HG02870 (cell line): Measurements from ENCODE around the gene APBA2.

Experiments used
- ATAC-seq: cut with Tn5 transposase; IDR thresholded peaks from one replicate; pipeline ENCODE4 v1.9.1; 2021; ENCODE audit warnings: mild to moderate bottlenecking, moderate library complexity; ENCODE audit not compliant: unreplicated experiment

Gene APBA2

GRCh38 chr15:29127506-29128430 is 242.0 kb downstream of the APBA2 start:
- no peak for ATAC-seq

DNA sequence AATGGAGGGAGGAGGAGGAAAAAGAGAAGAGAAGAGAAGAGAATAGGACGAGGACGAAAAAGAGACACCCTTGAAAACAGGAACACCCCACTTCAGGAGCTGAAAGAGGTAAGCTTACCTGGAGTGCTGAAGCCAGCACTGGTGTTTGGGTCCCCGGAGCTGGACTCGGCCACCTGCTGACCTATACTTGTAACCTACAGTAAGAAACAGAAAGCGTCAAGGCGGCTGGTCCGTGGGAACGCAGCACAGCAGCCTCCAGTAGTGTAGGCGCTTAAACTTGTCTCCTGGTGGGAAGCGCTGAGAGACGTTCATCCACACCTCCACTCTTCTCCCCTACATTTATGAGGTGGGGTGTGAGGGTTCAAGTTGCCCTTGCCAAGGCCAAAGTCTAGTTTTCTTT is 242.9 kb downstream of the APBA2 start:
- ATAC-seq, result no peak

DNA sequence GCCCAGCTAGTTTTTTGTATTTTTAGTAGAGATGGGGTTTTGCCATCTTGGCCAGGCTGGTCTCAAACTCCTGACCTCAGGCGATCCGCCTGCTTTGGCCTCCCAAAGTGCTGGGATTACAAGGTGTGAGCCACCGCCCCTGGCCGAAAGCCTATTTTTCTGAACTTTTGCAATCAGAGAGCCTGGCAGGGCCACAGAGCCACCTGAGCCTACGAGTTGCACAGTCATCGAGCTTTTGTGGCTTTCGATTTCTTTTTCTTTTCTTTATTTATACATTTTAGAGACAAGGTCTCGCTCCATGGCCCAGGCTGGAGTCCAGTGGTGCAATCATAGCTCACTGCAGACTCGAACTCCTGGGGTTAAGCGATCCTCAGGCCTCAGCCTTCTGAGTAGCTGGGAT is 243.4 kb downstream of the APBA2 start:
- no peak for ATAC-seq

- ATAC-seq, result no peak
Observed at GRCh38 chr15:29129926-29130325, 244.2 kb downstream of the APBA2 start.

DNA sequence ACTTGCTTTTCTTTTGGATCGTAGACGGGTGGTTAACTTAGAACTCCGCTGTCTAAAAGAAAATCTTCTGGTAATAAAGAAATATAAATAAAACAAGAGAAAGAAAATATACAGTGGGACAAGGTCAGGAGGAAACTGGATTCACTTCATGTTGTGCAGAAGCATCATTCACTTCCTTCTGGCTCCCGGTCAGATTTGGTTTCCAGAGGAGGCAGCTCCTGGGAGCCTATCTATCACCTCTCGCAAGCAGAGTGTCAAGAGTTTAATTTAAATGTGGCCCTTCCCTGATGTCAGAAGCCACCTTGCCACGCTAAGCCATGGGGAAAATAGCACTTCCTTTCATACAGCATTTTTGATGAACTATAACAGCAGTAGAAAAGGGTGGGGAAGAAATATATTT is 244.7 kb downstream of the APBA2 start:
- ATAC-seq, result no peak

DNA sequence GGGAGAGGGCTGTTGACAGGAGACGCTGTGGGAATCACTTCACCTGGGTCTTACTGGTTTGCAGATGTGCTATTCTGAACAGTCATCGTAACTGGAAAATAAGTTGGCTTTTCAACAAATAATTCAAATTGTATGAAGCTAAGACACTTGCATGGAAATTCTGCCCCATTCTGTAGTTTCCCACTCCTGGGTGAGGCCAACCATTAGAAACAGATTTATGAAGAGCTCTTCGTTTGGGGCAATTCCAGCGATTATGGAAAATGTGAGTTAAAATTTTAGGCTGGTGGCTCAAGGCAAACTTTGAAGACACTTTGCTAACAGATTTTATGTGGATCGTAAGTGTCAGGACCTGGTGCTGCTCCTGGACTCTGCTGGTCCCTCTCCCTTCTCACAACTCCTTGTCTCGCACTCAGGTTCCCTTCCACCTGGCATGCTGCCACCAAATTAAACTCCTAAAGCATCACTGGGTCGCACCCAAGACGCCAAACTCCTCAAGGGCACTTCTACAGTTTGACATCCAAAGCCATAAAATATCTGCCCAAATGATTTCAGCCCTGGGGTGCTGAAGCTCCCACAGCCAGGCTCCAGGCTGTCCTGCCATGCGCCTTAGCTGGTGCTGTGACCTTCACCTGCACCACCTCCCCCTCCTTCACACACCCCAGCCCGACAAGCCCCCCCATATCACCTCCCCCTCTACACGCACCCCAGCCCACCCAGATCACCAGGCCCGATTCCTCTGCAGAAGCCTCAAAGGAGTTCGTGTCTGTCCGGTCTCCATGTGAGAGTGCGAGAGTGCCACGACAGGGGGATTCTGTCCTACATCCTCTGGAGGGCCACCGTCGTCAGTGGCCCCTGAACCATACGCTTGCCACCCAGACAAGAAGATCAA is 245.4 kb downstream of the APBA2 start:
- ATAC-seq, result no peak

DNA sequence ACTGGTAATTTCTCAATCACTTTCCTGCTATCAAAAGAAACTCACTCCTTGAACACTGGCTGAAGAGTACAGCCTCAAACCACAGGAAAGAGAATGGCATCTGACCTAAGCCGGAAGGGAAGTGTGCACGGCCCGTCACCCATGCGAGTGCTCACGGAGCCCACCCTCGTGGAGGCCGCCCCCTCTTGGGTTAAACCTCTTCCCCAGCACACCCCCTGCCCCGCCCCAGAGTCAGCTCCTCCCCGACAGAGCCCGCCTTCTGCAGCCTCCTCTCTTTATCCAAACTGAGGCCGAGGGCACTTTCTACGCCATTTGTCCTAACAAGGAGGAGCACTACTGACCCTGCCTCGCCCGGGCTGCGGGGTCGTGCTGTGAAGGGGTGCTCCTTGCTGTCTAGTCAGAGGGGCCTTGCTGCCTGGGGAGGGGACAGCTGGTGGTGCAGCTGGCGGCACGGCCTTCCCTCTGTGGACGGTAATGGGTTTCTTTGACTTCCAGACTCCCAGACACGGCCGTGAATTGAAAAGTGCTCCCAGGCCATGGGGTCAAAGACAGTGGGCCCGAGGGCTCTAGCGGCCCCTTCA is 246.2 kb downstream of the APBA2 start:
- ATAC-seq, result no peak

GRCh38 chr15:29132735-29133181 is 247.0 kb downstream of the APBA2 start:
- no peak for ATAC-seq

- ATAC-seq, result no peak
Observed at GRCh38 chr15:29133321-29133720, 247.5 kb downstream of the APBA2 start.

- no peak for ATAC-seq
Observed at GRCh38 chr15:29133791-29134190, 248.0 kb downstream of the APBA2 start.

DNA sequence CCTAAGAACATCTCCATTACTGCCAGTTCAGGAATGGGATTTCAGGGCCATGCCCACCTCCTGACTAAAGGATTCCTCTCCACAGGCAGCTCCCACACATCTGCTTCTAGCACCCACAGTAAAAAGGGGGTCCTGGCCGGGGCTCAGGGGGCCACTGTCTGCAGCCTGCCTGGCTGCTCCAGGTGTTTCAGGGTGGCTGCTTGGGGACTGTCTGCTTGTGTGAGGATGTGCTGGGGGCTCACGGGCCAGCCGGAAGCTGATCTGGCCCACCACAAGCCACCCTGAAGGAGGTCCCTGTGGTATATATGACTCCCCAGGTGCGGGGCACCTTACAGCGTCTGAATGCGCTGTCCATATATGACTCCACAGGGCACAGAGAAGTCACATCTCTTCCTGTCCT is 248.5 kb downstream of the APBA2 start:
- no peak for ATAC-seq

DNA sequence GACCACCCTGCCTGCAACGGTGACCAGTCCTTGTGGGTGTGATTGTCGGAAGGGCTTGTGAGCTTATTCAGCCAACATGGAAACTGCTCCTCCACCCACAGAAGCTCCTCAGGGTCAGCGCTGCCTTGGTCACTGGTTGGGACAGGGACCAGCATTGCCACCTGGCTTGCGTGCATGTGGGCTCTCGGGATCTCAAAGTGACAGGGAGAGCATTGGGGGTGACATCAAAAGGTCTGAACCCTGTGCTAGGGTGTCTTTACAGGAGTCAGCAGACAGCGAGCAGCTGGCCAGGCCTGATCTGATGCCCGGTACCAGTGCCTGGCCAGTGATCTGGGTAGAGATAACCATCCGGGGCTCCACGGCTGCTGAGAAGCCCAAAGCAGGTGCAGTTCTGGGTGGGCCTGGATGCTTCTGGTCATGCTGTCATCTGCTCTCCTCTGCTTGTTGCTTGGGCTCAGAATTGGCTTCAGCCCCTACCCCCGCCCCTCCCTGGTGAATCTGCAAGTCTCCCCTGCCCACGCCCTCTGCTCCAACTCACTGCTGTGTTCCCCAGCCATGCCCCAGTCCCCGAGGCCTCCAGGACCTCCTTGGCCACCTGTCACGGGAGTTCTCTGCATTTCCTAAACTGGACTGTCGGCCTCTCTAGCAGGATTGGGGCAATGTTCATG is 249.0 kb downstream of the APBA2 start:
- no peak for ATAC-seq

DNA sequence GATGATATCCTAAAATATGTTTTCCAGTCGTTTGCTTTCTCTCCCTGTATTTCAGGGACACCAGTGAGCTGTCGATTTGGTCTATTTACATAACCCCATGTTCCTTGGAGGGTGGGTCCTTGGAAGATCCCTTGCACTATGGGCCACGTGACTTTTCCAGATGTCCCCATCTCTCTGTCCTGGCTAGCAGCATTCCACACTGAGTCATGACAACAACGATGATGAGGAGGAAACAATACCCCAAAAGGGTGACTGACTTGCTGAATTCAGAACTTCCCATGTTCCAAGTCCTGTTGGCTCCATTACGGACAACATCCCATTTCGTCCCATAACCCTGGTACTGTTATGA is 249.5 kb downstream of the APBA2 start:
- no peak for ATAC-seq

- ATAC-seq, result no peak
Observed at GRCh38 chr15:29135702-29136646, 250.2 kb downstream of the APBA2 start.

DNA sequence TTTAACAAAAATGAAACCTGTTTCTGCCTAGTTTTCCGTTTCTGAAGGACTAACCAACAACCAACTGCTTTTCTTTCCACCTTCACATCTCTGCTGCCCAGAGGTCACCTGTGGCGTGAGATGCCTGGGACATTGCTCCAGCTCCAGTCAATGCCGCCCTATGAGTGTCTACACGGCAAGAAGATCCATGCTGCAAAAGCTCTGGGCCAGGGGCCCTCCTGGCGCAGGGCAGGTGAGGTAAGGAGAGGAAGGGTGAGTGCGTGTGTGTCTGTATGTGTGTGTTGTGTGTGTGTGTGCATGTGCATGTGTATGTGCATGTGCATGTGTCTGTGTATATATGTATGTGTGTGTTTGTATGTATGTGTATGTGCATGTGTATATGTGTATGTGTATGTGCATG is 252.5 kb downstream of the APBA2 start:
- ATAC-seq, result no peak

DNA sequence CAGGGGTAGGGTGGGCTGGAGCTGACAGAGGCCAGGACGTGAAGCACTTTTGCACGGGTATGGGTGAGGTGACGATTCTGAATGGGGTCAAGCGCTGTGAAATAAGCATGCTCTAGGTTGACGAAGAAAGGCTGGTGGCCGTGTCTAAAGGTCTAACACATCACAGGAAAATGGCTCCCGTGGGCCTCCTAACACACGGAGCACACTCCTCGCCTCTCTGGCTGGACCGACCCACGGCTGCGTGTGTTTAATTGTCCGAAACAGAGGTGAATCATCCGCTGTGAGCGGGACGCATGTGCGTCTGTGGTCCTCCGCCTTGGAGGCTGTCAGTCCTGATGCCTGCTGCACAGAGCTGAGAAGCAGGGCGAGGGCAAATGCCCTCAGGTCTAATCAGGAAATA is 253.3 kb downstream of the APBA2 start:
- no peak for ATAC-seq

GRCh38 chr15:29139540-29140459 is 254.0 kb downstream of the APBA2 start:
- ATAC-seq, result no peak

GRCh38 chr15:29140475-29141307 is 254.9 kb downstream of the APBA2 start:
- no peak for ATAC-seq
